Measurements from ENCODE around the gene GRID2IP.

GRCh38 chr7:6578114-6579084 is 27.1 kb upstream of the GRID2IP start:
- no peak for TF ChIP-seq CTCF (conservative IDR thresholded peaks at IDR 0.05; ENCODE audit: low read depth, low read length)
- TF ChIP-seq EZH2 (IDR thresholded peaks at IDR 0.05; ENCODE audit: borderline replicate concordance, low read depth, low read length, poor library complexity, severe bottlenecking) = no peak
